CD4-positive, alpha-beta T cell treated with Interleukin-15 for 4 hours (primary cell): ENCODE results near the gene GOLGA3.

Experiments
- DNase-seq: peaks from one replicate; pipeline ENCODE4 v3.0.0-alpha.2; 2020; ENCODE audit warnings: low spot score

The GOLGA3 gene

GRCh38 chr12:132746613-132747012 is 82.1 kb downstream of the GOLGA3 start:
- no peak for DNase-seq

GRCh38 chr12:132743831-132744230 is 84.8 kb downstream of the GOLGA3 start:
- DNase-seq: no peak

- no peak for DNase-seq
Observed at GRCh38 chr12:132741620-132742019, 87.0 kb downstream of the GOLGA3 start.

GRCh38 chr12:132740652-132741051 is 88.0 kb downstream of the GOLGA3 start:
- DNase-seq: no peak

- no peak for DNase-seq
Observed at GRCh38 chr12:132740313-132740646, 88.4 kb downstream of the GOLGA3 start.

GRCh38 chr12:132739600-132740312 is 88.9 kb downstream of the GOLGA3 start:
- no peak for DNase-seq

GRCh38 chr12:132736913-132737312 is 91.8 kb downstream of the GOLGA3 start:
- DNase-seq: no peak

GRCh38 chr12:132736378-132736777 is 92.3 kb downstream of the GOLGA3 start:
- no peak for DNase-seq

GRCh38 chr12:132735496-132735895 is 93.2 kb downstream of the GOLGA3 start:
- DNase-seq: no peak

- DNase-seq: no peak
Observed at GRCh38 chr12:132734206-132734605, 94.5 kb downstream of the GOLGA3 start.

- DNase-seq: no peak
Observed at GRCh38 chr12:132731574-132731973, 97.1 kb downstream of the GOLGA3 start.

- DNase-seq: no peak
Observed at GRCh38 chr12:132730353-132730752, 98.3 kb downstream of the GOLGA3 start.

GRCh38 chr12:132729541-132730320 is 98.9 kb downstream of the GOLGA3 start:
- DNase-seq: no peak

GRCh38 chr12:132728502-132728901 is 100.2 kb downstream of the GOLGA3 start:
- no peak for DNase-seq

- no peak for DNase-seq
Observed at GRCh38 chr12:132727091-132727794, 101.4 kb downstream of the GOLGA3 start.

- no peak for DNase-seq
Observed at GRCh38 chr12:132726386-132726785, 102.3 kb downstream of the GOLGA3 start.

- DNase-seq: no peak
Observed at GRCh38 chr12:132724506-132725241, 104.0 kb downstream of the GOLGA3 start.

GRCh38 chr12:132723764-132724140 is 104.9 kb downstream of the GOLGA3 start:
- DNase-seq: no peak

- DNase-seq: no peak
Observed at GRCh38 chr12:132723015-132723763, 105.5 kb downstream of the GOLGA3 start.

GRCh38 chr12:132720606-132721345 is 107.9 kb downstream of the GOLGA3 start:
- no peak for DNase-seq

- no peak for DNase-seq
Observed at GRCh38 chr12:132719954-132720324, 108.7 kb downstream of the GOLGA3 start.
